Colonic mucosa (tissue), 4 donors: ENCODE data around the gene EVA1B. TPM values are rescaled to one million over a fixed set of nuclear protein-coding genes. Genes with fewer than 3 reads are reported as not detected.

Experiments
- DNase-seq: peaks from one replicate; pipeline ENCODE4 v3.0.0-alpha.2; 2020
- H3K27ac ChIP-seq: fragments of 200-600 bp; one replicate; pipeline ENCODE4 v1.8.0; 2021
- H3K27me3 ChIP-seq: fragments of 200-600 bp; one replicate; pipeline ENCODE4 v1.8.0; 2021
- H3K36me3 ChIP-seq: fragments of 200-600 bp; one replicate; pipeline ENCODE4 v1.8.0; 2021
- H3K4me1 ChIP-seq: fragments of 200-600 bp; one replicate; pipeline ENCODE4 v1.8.0; 2021; ENCODE audit warnings: mild to moderate bottlenecking
- H3K4me3 ChIP-seq: fragments of 200-600 bp; one replicate; pipeline ENCODE4 v1.8.0; 2021
- H3K9ac ChIP-seq, 2 donors: one replicate each; pipeline ENCODE4 v1.7.0; 2013; ENCODE audit warnings: control low read depth in 2 of 2, low read depth in 2 of 2, low read length in 2 of 2
- H3K9me3 ChIP-seq: fragments of 200-600 bp; one replicate; pipeline ENCODE4 v1.8.0; 2021
- intact Hi-C: fragments of 100-400 bp; cut with DNase I; formaldehyde crosslinking; loops from one replicate; pipeline ENCODE4 v1.14.1; 2022
- total RNA-seq, 2 donors: library from RNA; stranded (reverse); fragmentation: NEBNext Ultra II Directional in 1 of 2; extraction: Animal tissue kit (Norgen Biotek cat#: 25700) in 1 of 2; gene quantifications; one replicate each; pipeline ENCODE4 v1.2.1, GENCODE V29; 2021
- TF ChIP-seq, protein P1 (sequence below): fragments of 200-600 bp; IDR thresholded peaks from one replicate; pipeline ENCODE4 v1.8.0; 2022; ENCODE audit warnings: antibody characterized with exemption, mild to moderate bottlenecking
- donor health status: healthy.
- donor health status: DM: no; HTN: no; CAD: no.
- donor health status: DM: no; HTN: no; CAD: no.

The EVA1B gene
- total RNA-seq, 2 donors from 2014 or later: 5.3 to 8.7 TPM

DNA sequence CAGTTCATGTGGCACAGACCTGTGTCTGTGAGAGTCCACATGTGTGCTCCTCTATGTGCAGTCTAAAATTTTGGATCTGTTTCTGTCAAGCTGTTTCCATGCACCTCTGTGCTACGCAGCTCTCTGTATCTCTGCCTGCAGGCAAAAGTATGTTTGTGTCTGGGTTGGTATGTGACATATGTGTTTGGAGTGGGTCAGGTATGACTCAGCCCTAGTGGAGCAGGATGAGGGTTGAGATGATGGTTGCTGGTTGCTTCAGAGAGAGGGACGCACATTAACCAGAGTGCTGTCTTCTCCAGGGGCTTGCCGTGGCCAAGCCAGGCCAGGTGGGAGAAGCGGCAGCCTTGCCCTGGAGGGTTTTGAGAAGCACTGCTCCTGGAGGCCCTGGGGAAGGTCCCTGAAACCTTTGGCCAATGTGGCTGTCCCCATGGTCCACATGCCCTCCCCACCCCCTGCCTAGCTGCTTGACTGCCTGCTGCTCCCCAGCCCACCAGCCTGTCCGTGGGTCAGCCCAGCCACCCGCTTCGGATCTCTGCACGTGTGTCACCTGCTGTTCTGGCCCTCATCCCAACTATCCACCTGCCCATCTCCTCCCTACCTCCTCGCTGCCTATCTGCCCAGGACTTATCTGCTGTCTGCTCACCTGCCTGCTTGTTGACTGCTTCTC, 4.1 kb upstream of the EVA1B start:
- Histone ChIP-seq H3K9me3 (no peaks in the 10 kb centered on the region), H3K9ac (no peak overlapping the region), H3K36me3 (no peaks in the 10 kb centered on the region), H3K27me3 (no peaks in the 10 kb centered on the region), H3K4me1 (peaks cover 12% of the 10 kb centered on the region), H3K27ac (no peak overlapping the region), H3K4me3 (no peak overlapping the region)
- intact Hi-C loops: no loop called here
- DNase-seq: no peak
- TF ChIP-seq, protein P1, sequence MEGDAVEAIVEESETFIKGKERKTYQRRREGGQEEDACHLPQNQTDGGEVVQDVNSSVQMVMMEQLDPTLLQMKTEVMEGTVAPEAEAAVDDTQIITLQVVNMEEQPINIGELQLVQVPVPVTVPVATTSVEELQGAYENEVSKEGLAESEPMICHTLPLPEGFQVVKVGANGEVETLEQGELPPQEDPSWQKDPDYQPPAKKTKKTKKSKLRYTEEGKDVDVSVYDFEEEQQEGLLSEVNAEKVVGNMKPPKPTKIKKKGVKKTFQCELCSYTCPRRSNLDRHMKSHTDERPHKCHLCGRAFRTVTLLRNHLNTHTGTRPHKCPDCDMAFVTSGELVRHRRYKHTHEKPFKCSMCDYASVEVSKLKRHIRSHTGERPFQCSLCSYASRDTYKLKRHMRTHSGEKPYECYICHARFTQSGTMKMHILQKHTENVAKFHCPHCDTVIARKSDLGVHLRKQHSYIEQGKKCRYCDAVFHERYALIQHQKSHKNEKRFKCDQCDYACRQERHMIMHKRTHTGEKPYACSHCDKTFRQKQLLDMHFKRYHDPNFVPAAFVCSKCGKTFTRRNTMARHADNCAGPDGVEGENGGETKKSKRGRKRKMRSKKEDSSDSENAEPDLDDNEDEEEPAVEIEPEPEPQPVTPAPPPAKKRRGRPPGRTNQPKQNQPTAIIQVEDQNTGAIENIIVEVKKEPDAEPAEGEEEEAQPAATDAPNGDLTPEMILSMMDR: no peak

DNA sequence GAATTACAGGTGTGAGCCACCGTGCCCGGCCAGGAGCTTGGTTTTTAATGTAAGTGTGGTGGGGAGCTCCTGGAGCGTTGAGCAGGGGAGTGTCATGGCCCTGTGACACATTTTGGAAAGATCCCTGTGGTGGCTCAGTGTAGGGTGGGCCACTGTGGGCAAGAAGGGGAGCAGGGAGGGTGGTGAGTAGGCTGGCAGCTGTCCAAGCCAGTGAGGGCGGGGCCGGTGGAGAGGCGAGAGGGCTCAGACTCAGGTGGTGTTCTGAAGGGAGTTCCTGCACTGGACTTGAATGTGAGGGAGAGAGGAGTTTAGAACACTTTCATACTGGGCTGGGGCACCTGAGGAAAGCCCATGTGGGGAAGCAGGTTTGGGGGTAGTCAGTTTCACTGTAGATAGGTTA, 3.1 kb upstream of the EVA1B start:
- TF ChIP-seq, protein P1: no peak
- Histone ChIP-seq H3K27me3 (no peaks in the 10 kb centered on the region), H3K36me3 (no peaks in the 10 kb centered on the region), H3K27ac (no peak overlapping the region), H3K9me3 (no peaks in the 10 kb centered on the region), H3K4me1 (peaks cover 13% of the 10 kb centered on the region), H3K9ac (no peak overlapping the region), H3K4me3 (no peak overlapping the region)
- intact Hi-C loops: no loop called here
- DNase-seq: no peak

DNA sequence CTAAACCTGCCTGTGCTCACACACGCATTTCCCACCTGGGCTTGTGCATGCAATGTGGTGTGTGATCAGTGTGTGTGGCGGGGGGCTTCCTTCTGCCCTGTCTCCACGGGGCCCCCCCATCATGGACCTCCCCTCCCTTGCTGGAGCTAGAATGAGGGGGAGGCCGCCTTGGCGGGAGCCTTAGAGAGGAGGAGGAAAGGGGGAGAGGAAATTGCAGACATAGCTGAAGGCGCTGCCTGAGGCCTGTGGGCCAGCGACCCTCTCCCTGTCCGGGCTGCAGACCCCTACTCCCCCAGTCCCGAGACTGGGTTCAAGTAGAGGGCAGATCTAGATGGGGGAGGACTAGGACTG, 883 bp upstream of the EVA1B start:
- Histone ChIP-seq H3K9ac (peak overlapping the region in 1 of 2 donors; percentile 81), H3K4me1 (peaks cover 19% of the 10 kb centered on the region), H3K27ac (peak overlapping the region; percentile 59), H3K9me3 (no peaks in the 10 kb centered on the region), H3K27me3 (no peaks in the 10 kb centered on the region), H3K4me3 (no peak overlapping the region), H3K36me3 (no peaks in the 10 kb centered on the region)
- TF ChIP-seq, protein P1: no peak
- DNase-seq: no peak
- intact Hi-C loops: no loop called here

DNA sequence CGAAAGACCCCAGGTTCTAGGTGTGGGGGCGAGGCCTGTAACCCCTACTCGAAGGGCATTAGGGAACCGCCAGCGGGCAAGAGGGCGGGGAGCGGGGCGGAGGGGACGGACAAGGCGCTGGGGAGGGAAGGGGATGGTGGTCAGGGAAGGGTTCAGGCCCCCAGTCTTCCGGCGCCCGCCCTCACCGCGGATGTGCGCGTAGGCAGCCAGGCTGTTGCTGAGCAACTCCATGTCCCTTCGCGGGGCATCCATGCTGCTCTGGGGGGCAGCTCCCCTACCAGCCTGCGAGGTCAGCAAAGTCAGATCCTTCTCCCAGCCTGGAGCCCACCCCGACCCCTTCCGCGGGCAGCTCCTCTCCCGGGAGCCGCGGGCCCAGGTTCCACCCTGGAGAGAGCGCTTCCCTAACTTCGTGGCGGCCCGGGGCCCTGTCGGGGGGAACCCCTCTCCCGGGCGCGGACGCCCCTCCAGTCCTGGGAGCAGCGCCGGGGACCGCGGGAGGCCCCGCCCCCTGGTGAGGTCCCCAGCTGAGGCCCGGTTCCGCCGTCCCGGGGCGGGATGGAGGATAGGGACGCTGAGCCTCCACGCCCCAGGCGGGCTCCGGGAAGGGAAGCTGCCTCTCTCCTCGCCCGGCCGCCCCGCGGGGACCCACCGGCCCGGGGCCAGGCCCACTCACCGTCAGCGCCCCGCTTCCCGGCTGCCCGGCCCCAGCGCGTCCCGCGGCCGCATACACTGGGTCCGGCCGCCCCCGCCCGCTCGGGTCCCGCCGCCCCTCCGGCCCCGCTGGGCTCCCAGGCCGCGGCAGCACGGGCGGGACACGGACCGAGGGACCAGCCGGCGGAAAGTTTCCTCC, 434 bp downstream of the EVA1B start:
- TF ChIP-seq, protein P1: no peak
- peak overlapping the region; percentile 59 for H3K27ac ChIP-seq
- H3K27me3 ChIP-seq: no peaks in the 10 kb centered on the region
- intact Hi-C loops: no loop called here
- H3K36me3 ChIP-seq: no peaks in the 10 kb centered on the region
- DNase-seq: peak; percentile 45
- H3K4me1 ChIP-seq: peaks cover 14% of the 10 kb centered on the region
- H3K4me3 ChIP-seq: peak overlapping the region; percentile 39
- H3K9ac ChIP-seq: peak overlapping the region; percentile 46 to 70
- H3K9me3 ChIP-seq: no peaks in the 10 kb centered on the region

DNA sequence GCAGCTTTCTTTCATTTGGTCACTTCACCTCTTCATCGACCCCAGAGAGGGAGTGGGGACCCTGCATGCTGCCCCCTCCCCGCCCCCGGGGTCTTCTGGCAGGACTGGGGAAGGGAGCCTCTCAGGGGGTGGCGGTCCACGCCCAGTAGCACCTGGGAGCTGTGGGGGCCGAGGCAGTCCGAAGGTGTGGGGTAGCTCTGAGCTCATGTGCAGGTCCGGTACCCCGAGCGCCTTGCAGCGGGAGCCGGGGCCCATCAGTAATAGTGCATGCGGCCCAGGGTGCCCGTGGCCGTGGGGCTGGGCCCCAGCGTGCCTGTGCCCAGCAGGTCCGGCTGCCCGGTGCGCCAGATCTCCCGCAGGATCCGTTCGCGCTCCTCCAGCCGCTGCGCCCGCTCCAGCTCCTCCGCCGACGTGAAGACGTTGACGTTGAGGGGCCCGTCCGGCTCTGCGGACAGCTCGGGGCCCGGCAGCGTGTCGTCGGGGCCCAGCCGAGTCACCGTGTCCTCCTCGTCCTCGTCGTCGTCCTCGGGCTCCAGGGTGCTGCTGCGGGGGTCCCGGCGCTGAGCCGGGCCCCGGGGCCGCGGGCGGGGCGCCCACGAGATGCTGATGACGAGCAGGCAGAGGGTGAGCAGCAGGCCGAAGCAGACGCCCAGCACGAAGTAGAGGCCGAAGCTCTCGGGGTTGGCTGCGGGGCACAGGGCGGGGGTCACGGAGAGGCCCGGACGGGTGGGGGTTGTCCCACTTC, 1.2 kb downstream of the EVA1B start:
- Histone ChIP-seq H3K9me3 (no peaks in the 10 kb centered on the region), H3K27ac (peak overlapping the region; percentile 59), H3K4me3 (peak overlapping the region; percentile 39), H3K4me1 (peaks cover 14% of the 10 kb centered on the region), H3K36me3 (no peaks in the 10 kb centered on the region), H3K27me3 (no peaks in the 10 kb centered on the region), H3K9ac (peak overlapping the region; percentile 26 to 39)
- intact Hi-C loops: no loop called here
- DNase-seq: no peak
- TF ChIP-seq, protein P1: no peak
